B cell (primary cell): Measurements from ENCODE around the gene SMURF2. TPM values are rescaled to one million over a fixed set of nuclear protein-coding genes. Genes with fewer than 3 reads are reported as not detected.

Source experiments
- ATAC-seq: fragments of 200-7000 bp; cut with Tn5 transposase; one replicate; pipeline ENCODE4 v1.10.0; 2021; ENCODE audit warnings: low read depth, mild to moderate bottlenecking, moderate number of reproducible peaks, moderate library complexity
- CTCF ChIA-PET: fragments of 350-600 bp; sonication (Branson Sonifier 250); formaldehyde crosslinking; loops from one replicate; lab custom pipeline; 2021; ENCODE audit warnings: antibody characterized with exemption, inconsistent platforms; lab: Charles Lee
- POLR2A ChIA-PET: fragments of 350-600 bp; sonication (Branson Sonifier 250); formaldehyde crosslinking; loops from one replicate; lab custom pipeline; 2021; ENCODE audit warnings: antibody characterized with exemption; lab: Charles Lee
- DNase-seq: peaks from one replicate; pipeline ENCODE4 v3.0.0; 2013
- H2AFZ ChIP-seq: 2 replicates; pipeline ENCODE4 v1.6.1; 2012; ENCODE audit warnings: mild to moderate bottlenecking, low read depth, low read length; ENCODE audit not compliant: insufficient read depth, poor library complexity, severe bottlenecking
- H3K27ac ChIP-seq, 2 donors: 1 replicate in 1 of 2; 2 replicates in 1 of 2; pipeline ENCODE4 v1.5.1; 2012 to 2013; ENCODE audit warnings: low read length in 2 of 2, mild to moderate bottlenecking in 2 of 2, moderate library complexity in 1 of 2
- H3K27me3 ChIP-seq, 4 experiments: fragments of 200-600 bp in 1 of 4; sonication (generic) in 1 of 4; replicated peaks in 1 of 4; 1 replicate in 2 of 4; 2 replicates in 2 of 4; pipeline versions ENCODE4 v1.6.1 to v1.7.0; 2013 to 2016; ENCODE audit warnings: low read length in 3 of 4, mild to moderate bottlenecking in 2 of 4, mixed read lengths in 1 of 4, moderate library complexity in 1 of 4; ENCODE audit not compliant: insufficient read depth in 4 of 4, control insufficient read depth in 3 of 4; ENCODE audit errors: control extremely low read depth in 1 of 4
- H3K36me3 ChIP-seq, 2 experiments: replicated peaks in 1 of 2; 1 replicate in 1 of 2; 2 replicates in 1 of 2; pipeline versions ENCODE4 v1.6.1 to v1.7.1; 2013; ENCODE audit warnings: low read length in 1 of 2; ENCODE audit not compliant: insufficient read depth in 2 of 2, control insufficient read depth in 1 of 2; ENCODE audit errors: control extremely low read depth in 1 of 2, extremely low read depth in 1 of 2
- H3K4me1 ChIP-seq, 2 donors: fragments of 200-600 bp in 1 of 2; sonication (generic) in 1 of 2; 1 replicate in 1 of 2; 2 replicates in 1 of 2; pipeline versions ENCODE4 v1.5.1 to v1.6.1; 2013 to 2017; ENCODE audit warnings: low read length in 2 of 2; ENCODE audit not compliant: control insufficient read depth in 2 of 2, insufficient read depth in 2 of 2
- H3K4me2 ChIP-seq: replicated peaks from 2 replicates; pipeline ENCODE3; 2012; ENCODE audit warnings: mild to moderate bottlenecking, low read depth, low read length; ENCODE audit not compliant: poor library complexity, severe bottlenecking
- H3K4me3 ChIP-seq, 5 experiments: fragments of 200-600 bp in 1 of 5; sonication (generic) in 1 of 5; 1 replicate in 3 of 5; 2 replicates in 2 of 5; pipeline versions ENCODE4 v1.5.1 to v1.7.0; 2011 to 2016; ENCODE audit warnings: low read length in 4 of 5, mild to moderate bottlenecking in 4 of 5, low read depth in 2 of 5, control low read depth in 1 of 5, moderate library complexity in 1 of 5; ENCODE audit not compliant: insufficient read depth in 1 of 5; ENCODE audit errors: control extremely low read depth in 1 of 5, extremely low read depth in 1 of 5
- H3K79me2 ChIP-seq: fragments of 200-600 bp; sonication (generic); one replicate; pipeline ENCODE4 v1.6.0; 2016; ENCODE audit warnings: low read length; ENCODE audit not compliant: control insufficient read depth, insufficient read depth
- H3K9ac ChIP-seq: fragments of 200-600 bp; sonication (generic); 2 replicates; pipeline ENCODE4 v1.6.1; 2017; ENCODE audit warnings: mild to moderate bottlenecking, low read length, moderate library complexity
- H3K9me3 ChIP-seq, 3 donors: one replicate each; pipeline versions ENCODE4 v1.6.1 to v1.7.1; 2013; ENCODE audit warnings: low read length in 2 of 3; ENCODE audit not compliant: control insufficient read depth in 2 of 3, insufficient read depth in 1 of 3; ENCODE audit errors: control extremely low read depth in 1 of 3
- H4K20me1 ChIP-seq: 2 replicates; pipeline ENCODE4 v1.6.0; 2012; ENCODE audit warnings: mild to moderate bottlenecking, low read length; ENCODE audit not compliant: insufficient read depth, control insufficient read depth, poor library complexity, severe bottlenecking
- H3K27ac Mint-ChIP-seq: one replicate; pipeline ENCODE4 v1.8.0; 2021; ENCODE audit warnings: mixed read lengths
- H3K27me3 Mint-ChIP-seq: one replicate; pipeline ENCODE4 v1.8.0; 2021; ENCODE audit warnings: mixed read lengths
- H3K4me1 Mint-ChIP-seq: one replicate; pipeline ENCODE4 v1.8.0; 2021; ENCODE audit warnings: mixed read lengths
- H3K4me3 Mint-ChIP-seq: one replicate; pipeline ENCODE4 v1.8.0; 2021; ENCODE audit warnings: mixed read lengths
- H3K9me3 Mint-ChIP-seq: one replicate; pipeline ENCODE4 v1.8.0; 2022; ENCODE audit warnings: mixed read lengths; ENCODE audit not compliant: insufficient read depth
- WGBS: methylation state at CpG from one replicate; pipeline ENCODE4 v1.1.5; 2013; ENCODE audit warnings: missing lambda C conversion rate; ENCODE audit not compliant: insufficient coverage; 5-methylcytosine and 5-hydroxymethylcytosine counted together
- intact Hi-C: fragments of 100-400 bp; cut with micrococcal nuclease; formaldehyde crosslinking; loops from one replicate; pipeline ENCODE4 v1.10.0; 2022
- polyA plus RNA-seq: library from polyadenylated mRNA; depleted of rRNA; stranded (reverse); fragments of >200 nt; gene quantifications from 2 replicates; pipeline ENCODE4 v1.2.3, GENCODE V29; 2012
- total RNA-seq, 2 donors: library from RNA; stranded (reverse); fragments of 120-200 nt in 1 of 2; gene quantifications; 1 replicate in 1 of 2; 2 replicates in 1 of 2; pipeline versions ENCODE4 v1.2.3 to v1.2.4, GENCODE V29; 2013 to 2022
- TF ChIP-seq, protein P1 (sequence below): fragments of 200-600 bp; IDR thresholded peaks from one replicate; pipeline ENCODE4 v1.8.0; 2022; ENCODE audit warnings: antibody characterized with exemption, mild to moderate bottlenecking

SMURF2 gene
- total and polyA plus RNA-seq, 2 donors (not counting 1 experiment from before 2014, with no cell fraction given) = 9.2 to 32.8 TPM

DNA sequence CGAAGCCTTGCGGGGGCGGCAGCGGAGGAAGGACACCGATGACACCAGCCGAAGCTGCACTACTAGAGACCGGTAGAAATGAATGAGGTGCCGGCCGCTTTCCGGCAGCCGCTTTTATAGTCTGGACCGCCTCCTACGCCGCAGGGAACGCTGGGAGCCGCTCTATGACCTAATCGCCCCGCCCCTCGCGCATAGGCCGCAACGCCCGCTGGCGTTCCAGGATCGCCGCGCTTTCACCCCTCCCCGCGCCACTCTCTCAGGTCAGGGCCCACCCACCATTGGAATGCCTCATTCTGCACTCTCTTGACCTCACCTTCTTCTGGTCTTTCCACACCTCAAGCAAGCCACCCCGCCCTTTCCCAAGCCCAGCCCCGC, 155.9 kb downstream of the SMURF2 start, which contains the start of gene DDX5:
DDX5 (minus strand) TSS at position 89 of the 375 bp plus-strand sequence. CDS start 170 bp downstream, outside the sequence.
- TF ChIP-seq, protein P1, sequence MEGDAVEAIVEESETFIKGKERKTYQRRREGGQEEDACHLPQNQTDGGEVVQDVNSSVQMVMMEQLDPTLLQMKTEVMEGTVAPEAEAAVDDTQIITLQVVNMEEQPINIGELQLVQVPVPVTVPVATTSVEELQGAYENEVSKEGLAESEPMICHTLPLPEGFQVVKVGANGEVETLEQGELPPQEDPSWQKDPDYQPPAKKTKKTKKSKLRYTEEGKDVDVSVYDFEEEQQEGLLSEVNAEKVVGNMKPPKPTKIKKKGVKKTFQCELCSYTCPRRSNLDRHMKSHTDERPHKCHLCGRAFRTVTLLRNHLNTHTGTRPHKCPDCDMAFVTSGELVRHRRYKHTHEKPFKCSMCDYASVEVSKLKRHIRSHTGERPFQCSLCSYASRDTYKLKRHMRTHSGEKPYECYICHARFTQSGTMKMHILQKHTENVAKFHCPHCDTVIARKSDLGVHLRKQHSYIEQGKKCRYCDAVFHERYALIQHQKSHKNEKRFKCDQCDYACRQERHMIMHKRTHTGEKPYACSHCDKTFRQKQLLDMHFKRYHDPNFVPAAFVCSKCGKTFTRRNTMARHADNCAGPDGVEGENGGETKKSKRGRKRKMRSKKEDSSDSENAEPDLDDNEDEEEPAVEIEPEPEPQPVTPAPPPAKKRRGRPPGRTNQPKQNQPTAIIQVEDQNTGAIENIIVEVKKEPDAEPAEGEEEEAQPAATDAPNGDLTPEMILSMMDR = no peak
- Mint-ChIP-seq H3K27ac (peak within 1 kb of the TSS; percentile 99), H3K4me1 (peaks cover 54% of the 10 kb centered on the region), H3K9me3 (no peaks in the 10 kb centered on the region), H3K27me3 (no peaks in the 10 kb centered on the region), H3K4me3 (peak within 1 kb of the TSS; percentile 97)
- Histone ChIP-seq H3K36me3 (peaks cover 3 to 61% of the 10 kb centered on the region in 2 experiments), H3K4me1 (peaks cover 31 to 32% of the 10 kb centered on the region in 2 donors), H3K4me3 (peak within 1 kb of the TSS; percentile 97 to 100 (median 99)), H3K4me2 (peak within 1 kb of the TSS; percentile 83), H3K79me2 (peaks cover 71% of the 10 kb centered on the region), H3K9me3 (no peaks in the 10 kb centered on the region), H4K20me1 (peaks cover 66% of the 10 kb centered on the region), H3K9ac (peak within 1 kb of the TSS; percentile 100), H3K27ac (peak within 1 kb of the TSS; percentile 99 to 100), H3K27me3 (no peaks in the 10 kb centered on the region), H2AFZ (peak within 1 kb of the TSS; percentile 78)
- intact Hi-C loops = loop anchor here (1.0 to 5.0 kb wide), 8 partner anchors 9 to 954 kb away; partner anchors contain the start of genes DCAF7, FTSJ3, LIMD2 and POLG2
- CTCF ChIA-PET = interaction anchor here (0.5 to 5.5 kb wide), 11 partner anchors 9 to 486 kb away, joined by 3 to 125 read pairs (median 4); partner anchors contain the start of genes ICAM2 and POLG2
- DNase-seq (no peak), ATAC-seq (peak; percentile 68)
- POLR2A ChIA-PET = interaction anchor here (0.5 to 3.7 kb wide), 21 partner anchors 10 to 808 kb away, joined by 3 to 97 read pairs (median 5); partner anchors contain the start of genes CCDC47, DDX42, POLG2 and SMURF2
- WGBS = 0% methylated on average over 30 of the region's 31 CpGs
